ENCODE measurements around the gene PTPRJ. TPM values are rescaled to one million over a fixed set of nuclear protein-coding genes. Genes with fewer than 3 reads are reported as not detected.

Gene PTPRJ
- total and polyA plus RNA-seq, 4 donors, result 4.1 to 24.7 (median 14.6) TPM

DNA sequence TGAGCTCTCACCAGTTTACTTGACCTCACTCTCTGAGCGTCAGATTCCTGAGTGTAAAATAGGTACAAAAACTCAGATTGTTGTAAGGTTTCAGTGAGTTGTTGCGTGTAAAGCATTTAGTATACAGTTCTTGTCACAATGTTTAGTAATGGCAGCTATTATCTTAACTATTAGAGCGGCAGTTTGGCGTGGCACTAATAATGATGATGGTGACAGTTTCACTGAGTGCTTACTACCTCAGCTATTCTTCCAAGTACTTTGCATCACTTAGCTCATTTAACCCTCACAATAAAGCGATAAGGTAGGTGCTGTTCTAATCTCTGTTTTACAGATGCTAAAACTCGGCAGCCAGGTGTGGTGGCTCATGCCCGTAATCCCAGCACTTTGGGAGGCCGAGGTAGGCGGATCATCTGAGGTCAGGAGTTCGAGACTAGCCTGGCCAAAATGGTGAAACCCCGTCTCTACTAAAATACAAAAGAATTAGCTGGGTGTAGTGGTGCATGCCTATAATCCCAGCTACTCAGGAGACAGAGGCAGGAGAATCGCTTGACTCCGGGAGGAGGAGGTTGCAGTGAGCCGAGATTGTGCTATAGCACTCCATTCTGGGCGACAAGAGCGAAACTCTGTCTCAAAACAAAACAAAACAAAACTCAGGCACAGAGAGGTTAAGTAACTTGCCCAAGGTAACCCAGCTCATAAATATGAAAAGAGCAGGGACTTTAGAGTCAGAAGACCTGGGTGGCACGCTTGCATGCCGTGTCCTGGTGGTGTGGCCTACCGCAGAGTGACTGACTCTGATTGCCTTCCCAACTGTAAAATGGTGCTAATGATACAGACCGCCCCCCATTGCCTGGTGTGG lies 76.2 kb downstream of the PTPRJ start:
- peaks cover 7 to 24% (median 15%) of the 10 kb centered on the region in 4 donors for H3K4me1 ChIP-seq (ENCODE audit: control insufficient read depth in 4 of 4, insufficient read depth in 4 of 4, low read length in 3 of 4)
- H3K27me3 ChIP-seq (ENCODE audit: control insufficient read depth in 4 of 4, insufficient read depth in 4 of 4, low read length in 3 of 4), result no peaks in the 10 kb centered on the region
- no peaks in the 10 kb centered on the region for H3K36me3 ChIP-seq (ENCODE audit: control insufficient read depth in 4 of 4, insufficient read depth in 3 of 4, low read depth in 1 of 4, low read length in 3 of 4)
- no peak overlapping the region for H3K27ac ChIP-seq (ENCODE audit: low read depth in 1 of 2, low read length in 2 of 2)
- H3K9ac ChIP-seq (ENCODE audit: low read depth in 1 of 2, low read length in 2 of 2), result no peak overlapping the region
- H3K4me3 ChIP-seq (ENCODE audit: low read depth in 1 of 3, low read length in 3 of 3), result no peak overlapping the region
- WGBS, result 94% methylated on average over 20 of the region's 20 CpGs
- no peaks in the 10 kb centered on the region for H3K9me3 ChIP-seq (ENCODE audit: control insufficient read depth in 4 of 4, low read length in 3 of 4)
- DNase-seq (ENCODE audit: low spot score), result no peak
- TF ChIP-seq NR2F2 (IDR thresholded peaks at IDR 0.05) (no peak), HNF4G (IDR thresholded peaks at IDR 0.05) (no peak), RXRA (IDR thresholded peaks at IDR 0.05) (no peak), EGR1 (IDR thresholded peaks at IDR 0.05; ENCODE audit: low read depth in 2 of 2) (no peak), GABPA (IDR thresholded peaks at IDR 0.05 in 1 of 2, conservative IDR thresholded peaks at IDR 0.05 in 1 of 2) (no peak), SP1 (IDR thresholded peaks at IDR 0.05) (no peak), FOXA1 (IDR thresholded peaks at IDR 0.05) (no peak), HNF4A (conservative IDR thresholded peaks at IDR 0.05) (no peak)
- TF ChIP-seq, protein P1, sequence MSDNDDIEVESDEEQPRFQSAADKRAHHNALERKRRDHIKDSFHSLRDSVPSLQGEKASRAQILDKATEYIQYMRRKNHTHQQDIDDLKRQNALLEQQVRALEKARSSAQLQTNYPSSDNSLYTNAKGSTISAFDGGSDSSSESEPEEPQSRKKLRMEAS (IDR thresholded peaks at IDR 0.05), result no peak
- TF ChIP-seq, protein P2, sequence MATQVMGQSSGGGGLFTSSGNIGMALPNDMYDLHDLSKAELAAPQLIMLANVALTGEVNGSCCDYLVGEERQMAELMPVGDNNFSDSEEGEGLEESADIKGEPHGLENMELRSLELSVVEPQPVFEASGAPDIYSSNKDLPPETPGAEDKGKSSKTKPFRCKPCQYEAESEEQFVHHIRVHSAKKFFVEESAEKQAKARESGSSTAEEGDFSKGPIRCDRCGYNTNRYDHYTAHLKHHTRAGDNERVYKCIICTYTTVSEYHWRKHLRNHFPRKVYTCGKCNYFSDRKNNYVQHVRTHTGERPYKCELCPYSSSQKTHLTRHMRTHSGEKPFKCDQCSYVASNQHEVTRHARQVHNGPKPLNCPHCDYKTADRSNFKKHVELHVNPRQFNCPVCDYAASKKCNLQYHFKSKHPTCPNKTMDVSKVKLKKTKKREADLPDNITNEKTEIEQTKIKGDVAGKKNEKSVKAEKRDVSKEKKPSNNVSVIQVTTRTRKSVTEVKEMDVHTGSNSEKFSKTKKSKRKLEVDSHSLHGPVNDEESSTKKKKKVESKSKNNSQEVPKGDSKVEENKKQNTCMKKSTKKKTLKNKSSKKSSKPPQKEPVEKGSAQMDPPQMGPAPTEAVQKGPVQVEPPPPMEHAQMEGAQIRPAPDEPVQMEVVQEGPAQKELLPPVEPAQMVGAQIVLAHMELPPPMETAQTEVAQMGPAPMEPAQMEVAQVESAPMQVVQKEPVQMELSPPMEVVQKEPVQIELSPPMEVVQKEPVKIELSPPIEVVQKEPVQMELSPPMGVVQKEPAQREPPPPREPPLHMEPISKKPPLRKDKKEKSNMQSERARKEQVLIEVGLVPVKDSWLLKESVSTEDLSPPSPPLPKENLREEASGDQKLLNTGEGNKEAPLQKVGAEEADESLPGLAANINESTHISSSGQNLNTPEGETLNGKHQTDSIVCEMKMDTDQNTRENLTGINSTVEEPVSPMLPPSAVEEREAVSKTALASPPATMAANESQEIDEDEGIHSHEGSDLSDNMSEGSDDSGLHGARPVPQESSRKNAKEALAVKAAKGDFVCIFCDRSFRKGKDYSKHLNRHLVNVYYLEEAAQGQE (IDR thresholded peaks at IDR 0.05), result no peak
- TF ChIP-seq, protein P3, sequence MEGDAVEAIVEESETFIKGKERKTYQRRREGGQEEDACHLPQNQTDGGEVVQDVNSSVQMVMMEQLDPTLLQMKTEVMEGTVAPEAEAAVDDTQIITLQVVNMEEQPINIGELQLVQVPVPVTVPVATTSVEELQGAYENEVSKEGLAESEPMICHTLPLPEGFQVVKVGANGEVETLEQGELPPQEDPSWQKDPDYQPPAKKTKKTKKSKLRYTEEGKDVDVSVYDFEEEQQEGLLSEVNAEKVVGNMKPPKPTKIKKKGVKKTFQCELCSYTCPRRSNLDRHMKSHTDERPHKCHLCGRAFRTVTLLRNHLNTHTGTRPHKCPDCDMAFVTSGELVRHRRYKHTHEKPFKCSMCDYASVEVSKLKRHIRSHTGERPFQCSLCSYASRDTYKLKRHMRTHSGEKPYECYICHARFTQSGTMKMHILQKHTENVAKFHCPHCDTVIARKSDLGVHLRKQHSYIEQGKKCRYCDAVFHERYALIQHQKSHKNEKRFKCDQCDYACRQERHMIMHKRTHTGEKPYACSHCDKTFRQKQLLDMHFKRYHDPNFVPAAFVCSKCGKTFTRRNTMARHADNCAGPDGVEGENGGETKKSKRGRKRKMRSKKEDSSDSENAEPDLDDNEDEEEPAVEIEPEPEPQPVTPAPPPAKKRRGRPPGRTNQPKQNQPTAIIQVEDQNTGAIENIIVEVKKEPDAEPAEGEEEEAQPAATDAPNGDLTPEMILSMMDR (IDR thresholded peaks at IDR 0.05; ENCODE audit: low read depth, low read length, missing input control), result no peak
- TF ChIP-seq, protein P4, sequence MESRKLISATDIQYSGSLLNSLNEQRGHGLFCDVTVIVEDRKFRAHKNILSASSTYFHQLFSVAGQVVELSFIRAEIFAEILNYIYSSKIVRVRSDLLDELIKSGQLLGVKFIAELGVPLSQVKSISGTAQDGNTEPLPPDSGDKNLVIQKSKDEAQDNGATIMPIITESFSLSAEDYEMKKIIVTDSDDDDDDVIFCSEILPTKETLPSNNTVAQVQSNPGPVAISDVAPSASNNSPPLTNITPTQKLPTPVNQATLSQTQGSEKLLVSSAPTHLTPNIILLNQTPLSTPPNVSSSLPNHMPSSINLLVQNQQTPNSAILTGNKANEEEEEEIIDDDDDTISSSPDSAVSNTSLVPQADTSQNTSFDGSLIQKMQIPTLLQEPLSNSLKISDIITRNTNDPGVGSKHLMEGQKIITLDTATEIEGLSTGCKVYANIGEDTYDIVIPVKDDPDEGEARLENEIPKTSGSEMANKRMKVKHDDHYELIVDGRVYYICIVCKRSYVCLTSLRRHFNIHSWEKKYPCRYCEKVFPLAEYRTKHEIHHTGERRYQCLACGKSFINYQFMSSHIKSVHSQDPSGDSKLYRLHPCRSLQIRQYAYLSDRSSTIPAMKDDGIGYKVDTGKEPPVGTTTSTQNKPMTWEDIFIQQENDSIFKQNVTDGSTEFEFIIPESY (IDR thresholded peaks at IDR 0.05), result no peak

DNA sequence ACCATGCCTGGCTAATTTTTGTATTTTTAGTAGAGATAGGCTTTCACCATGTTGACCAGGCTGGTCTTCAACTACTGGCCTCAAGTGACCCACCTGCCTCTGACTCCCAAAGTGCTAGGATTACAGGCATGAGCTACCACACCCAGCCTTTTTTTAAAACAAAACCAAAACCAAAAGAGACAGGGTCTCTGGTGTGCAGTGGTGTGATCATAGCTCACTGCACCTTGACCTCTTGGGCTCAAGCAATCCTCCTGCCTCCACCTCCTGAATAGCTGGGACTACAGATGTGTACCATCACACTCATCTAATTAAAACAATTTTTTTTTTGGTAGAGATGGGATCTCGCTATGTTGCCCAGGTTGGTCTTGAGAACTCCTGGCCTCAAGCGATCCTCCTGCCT lies 77.7 kb downstream of the PTPRJ start:
- Histone ChIP-seq H3K36me3 (ENCODE audit: control insufficient read depth in 4 of 4, insufficient read depth in 3 of 4, low read depth in 1 of 4, low read length in 3 of 4) (no peaks in the 10 kb centered on the region), H3K9me3 (ENCODE audit: control insufficient read depth in 4 of 4, low read length in 3 of 4) (no peaks in the 10 kb centered on the region), H3K4me3 (ENCODE audit: low read depth in 1 of 3, low read length in 3 of 3) (no peak overlapping the region), H3K27ac (ENCODE audit: low read depth in 1 of 2, low read length in 2 of 2) (no peak overlapping the region), H3K27me3 (ENCODE audit: control insufficient read depth in 4 of 4, insufficient read depth in 4 of 4, low read length in 3 of 4) (no peaks in the 10 kb centered on the region), H3K9ac (ENCODE audit: low read depth in 1 of 2, low read length in 2 of 2) (no peak overlapping the region), H3K4me1 (ENCODE audit: control insufficient read depth in 4 of 4, insufficient read depth in 4 of 4, low read length in 3 of 4) (peaks cover 7 to 22% (median 15%) of the 10 kb centered on the region in 4 donors)
- no peak for DNase-seq (ENCODE audit: low spot score)
- 99% methylated on average over 2 of the region's 2 CpGs for WGBS
- peak; percentile 29 to 60 for TF ChIP-seq HNF4A (conservative IDR thresholded peaks at IDR 0.05)
- TF ChIP-seq, protein P4 (IDR thresholded peaks at IDR 0.05), result no peak

All from liver (tissue), 9 donors.